Activated T-helper 17 cell treated with anti-CD3 and anti-CD28 coated beads, Interleukin-2, amount 50 U/mL, for 72 hours (primary cell): ENCODE measurements around the gene MLEC. TPM values are rescaled to one million over a fixed set of nuclear protein-coding genes. Genes with fewer than 3 reads are reported as not detected.

Source experiments
- ATAC-seq: fragments of 150-1000 bp; cut with Tn5 transposase; replicated peaks from 2 replicates; pipeline ENCODE4 v1.10.0; 2021; ENCODE audit warnings: mild to moderate bottlenecking, moderate library complexity
- H3K27ac Mint-ChIP-seq: one replicate; pipeline ENCODE4 v1.8.0; 2022; ENCODE audit warnings: mixed read lengths
- H3K27me3 Mint-ChIP-seq: one replicate; pipeline ENCODE4 v1.8.0; 2022; ENCODE audit warnings: mixed read lengths
- H3K36me3 Mint-ChIP-seq: one replicate; pipeline ENCODE4 v1.8.0; 2022; ENCODE audit warnings: low read depth, mild to moderate bottlenecking, mixed read lengths
- H3K4me1 Mint-ChIP-seq: one replicate; pipeline ENCODE4 v1.8.0; 2022; ENCODE audit warnings: mixed read lengths
- H3K4me3 Mint-ChIP-seq: one replicate; pipeline ENCODE4 v1.8.0; 2022; ENCODE audit warnings: mild to moderate bottlenecking, mixed read lengths
- H3K9me3 Mint-ChIP-seq: one replicate; pipeline ENCODE4 v1.8.0; 2022; ENCODE audit warnings: mixed read lengths
- total RNA-seq, 2 donors: library from RNA; stranded (reverse); gene quantifications; one replicate each; pipeline ENCODE4 v1.2.3, GENCODE V29; 2022

The MLEC gene
- total RNA-seq, 2 donors from 2014 or later, result 58.6 to 90.5 TPM

- Mint-ChIP-seq H3K27ac (peak overlapping the region; percentile 36), H3K4me3 (peak overlapping the region; percentile 15), H3K27me3 (no peaks in the 10 kb centered on the region), H3K4me1 (peaks cover 17% of the 10 kb centered on the region), H3K9me3 (no peaks in the 10 kb centered on the region), H3K36me3 (peaks cover 62% of the 10 kb centered on the region)
- ATAC-seq, result peak; percentile 77
Observed at GRCh38 chr12:120713861-120714482, 27.0 kb downstream of the MLEC start.

GRCh38 chr12:120718055-120718454 is 31.1 kb downstream of the MLEC start:
- Mint-ChIP-seq H3K4me1 (peaks cover 11% of the 10 kb centered on the region), H3K36me3 (peaks cover 92% of the 10 kb centered on the region), H3K27me3 (no peaks in the 10 kb centered on the region), H3K9me3 (no peaks in the 10 kb centered on the region), H3K27ac (peak overlapping the region; percentile 16), H3K4me3 (no peak overlapping the region)
- ATAC-seq, result no peak

GRCh38 chr12:120719072-120719471 is 32.1 kb downstream of the MLEC start:
- no peak overlapping the region for H3K4me3 Mint-ChIP-seq
- H3K9me3 Mint-ChIP-seq, result no peaks in the 10 kb centered on the region
- no peak overlapping the region for H3K27ac Mint-ChIP-seq
- H3K27me3 Mint-ChIP-seq, result no peaks in the 10 kb centered on the region
- ATAC-seq, result no peak
- H3K4me1 Mint-ChIP-seq, result peaks cover 6% of the 10 kb centered on the region
- H3K36me3 Mint-ChIP-seq, result peaks cover 96% of the 10 kb centered on the region

GRCh38 chr12:120719496-120720233 is 32.7 kb downstream of the MLEC start:
- H3K36me3 Mint-ChIP-seq, result peaks cover 94% of the 10 kb centered on the region
- H3K4me1 Mint-ChIP-seq, result peaks cover 6% of the 10 kb centered on the region
- no peak overlapping the region for H3K27ac Mint-ChIP-seq
- no peaks in the 10 kb centered on the region for H3K27me3 Mint-ChIP-seq
- no peak overlapping the region for H3K4me3 Mint-ChIP-seq
- no peak for ATAC-seq
- H3K9me3 Mint-ChIP-seq, result no peaks in the 10 kb centered on the region

DNA sequence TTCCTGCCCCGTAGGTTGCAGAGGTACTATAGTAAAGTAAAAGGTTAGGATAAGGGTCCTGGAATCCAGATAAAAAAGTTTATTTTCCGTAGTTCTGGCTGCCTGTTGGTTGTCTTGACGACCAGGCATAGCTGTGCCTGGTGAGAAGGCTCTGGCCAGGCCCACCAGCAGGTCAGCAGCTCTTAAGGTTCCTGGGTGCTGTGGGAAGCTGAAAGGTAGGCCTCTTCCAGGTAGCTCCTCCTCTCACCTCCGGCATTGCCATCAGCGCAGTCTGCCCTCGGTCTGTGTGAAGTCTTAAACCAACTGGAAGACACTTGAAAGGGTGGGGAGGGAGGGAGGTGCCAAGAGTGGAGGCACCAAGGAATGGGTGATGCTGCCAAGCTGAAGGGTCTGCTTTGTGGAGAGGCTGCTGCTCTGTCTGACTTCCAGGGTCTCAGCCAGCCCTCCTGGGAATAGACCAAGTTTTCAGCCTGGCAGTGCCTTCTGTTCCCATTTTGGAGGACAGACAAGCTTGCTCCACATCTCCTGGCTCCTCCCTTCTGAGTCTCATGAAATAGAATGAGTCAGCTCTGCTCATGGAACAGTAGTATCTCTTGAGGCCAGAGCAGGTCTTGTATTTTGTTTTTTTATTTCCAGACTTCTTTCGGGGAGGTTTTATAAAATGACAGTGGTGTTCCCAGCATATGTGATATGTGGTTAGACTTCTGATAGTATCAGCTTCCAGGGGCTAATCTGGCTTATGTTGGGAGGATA is 33.5 kb downstream of the MLEC start:
- Mint-ChIP-seq H3K27ac (peak overlapping the region; percentile 38), H3K4me3 (no peak overlapping the region), H3K4me1 (peaks cover 6% of the 10 kb centered on the region), H3K27me3 (no peaks in the 10 kb centered on the region), H3K9me3 (no peaks in the 10 kb centered on the region), H3K36me3 (peaks cover 87% of the 10 kb centered on the region)
- no peak for ATAC-seq

DNA sequence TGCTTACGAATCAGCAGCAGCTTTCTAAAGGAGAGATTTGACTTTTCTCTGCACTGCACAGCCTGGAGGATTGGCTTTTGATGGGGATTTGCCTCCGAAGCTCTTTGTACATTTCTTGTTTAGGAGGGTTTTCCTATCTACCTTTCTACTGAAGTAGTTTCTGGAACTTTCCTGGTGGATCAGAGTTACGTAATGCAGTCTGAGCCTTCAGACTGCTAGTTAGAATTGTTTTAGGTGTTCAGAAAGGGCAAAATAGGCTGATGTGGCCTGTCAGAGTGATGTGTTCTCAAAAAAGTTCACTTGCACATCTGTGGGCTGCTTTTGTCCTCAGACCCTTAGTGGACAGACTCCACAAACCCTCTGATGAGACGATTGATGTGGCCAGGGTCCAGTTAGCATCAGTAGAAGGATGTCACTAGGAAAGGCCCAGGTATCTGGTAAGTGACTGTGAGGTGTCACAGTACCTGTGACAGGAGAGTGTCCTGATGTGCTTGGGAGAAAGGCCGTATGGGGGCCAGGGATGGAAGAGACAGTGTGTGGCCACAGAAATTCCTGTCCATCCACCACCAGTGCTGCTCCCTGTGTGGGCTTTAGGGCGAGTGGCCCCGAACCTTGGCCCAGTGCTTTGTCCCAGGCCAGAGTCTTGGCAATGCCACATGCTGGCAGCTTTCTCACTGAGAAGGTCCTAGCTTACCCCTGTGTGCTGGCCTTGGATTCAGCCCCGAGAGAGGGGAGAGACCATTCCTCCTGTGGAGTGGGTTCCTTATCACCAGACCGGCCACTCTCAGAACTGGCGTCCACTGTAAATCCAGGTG is 34.2 kb downstream of the MLEC start:
- no peak for ATAC-seq
- Mint-ChIP-seq H3K27me3 (no peaks in the 10 kb centered on the region), H3K36me3 (peaks cover 79% of the 10 kb centered on the region), H3K4me3 (no peak overlapping the region), H3K27ac (peak overlapping the region; percentile 38), H3K4me1 (peaks cover 7% of the 10 kb centered on the region), H3K9me3 (no peaks in the 10 kb centered on the region)

- peaks cover 72% of the 10 kb centered on the region for H3K36me3 Mint-ChIP-seq
- no peak for ATAC-seq
- H3K27ac Mint-ChIP-seq, result no peak overlapping the region
- H3K4me3 Mint-ChIP-seq, result no peak overlapping the region
- H3K9me3 Mint-ChIP-seq, result no peaks in the 10 kb centered on the region
- H3K27me3 Mint-ChIP-seq, result no peaks in the 10 kb centered on the region
- H3K4me1 Mint-ChIP-seq, result peaks cover 11% of the 10 kb centered on the region
Observed at GRCh38 chr12:120721866-120722265, 34.9 kb downstream of the MLEC start.

DNA sequence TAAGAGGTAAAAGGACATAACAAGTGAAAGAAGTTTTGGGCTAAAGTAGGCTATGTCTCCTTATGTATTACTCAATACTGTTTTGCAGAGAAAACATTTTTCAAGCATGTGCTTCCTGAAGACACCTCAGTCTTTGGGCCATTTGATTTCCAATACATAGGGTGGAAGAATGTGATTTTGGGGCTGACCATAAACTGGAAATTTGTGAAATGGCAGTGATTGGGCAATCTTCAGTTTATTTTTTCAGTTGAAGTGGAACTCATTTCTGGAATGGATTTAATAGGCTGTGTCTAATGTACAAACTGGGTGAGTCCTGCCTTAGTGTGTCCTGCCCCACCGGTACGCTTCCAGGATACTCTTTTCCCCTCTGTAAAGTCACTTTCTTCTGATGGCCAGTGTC is 35.8 kb downstream of the MLEC start:
- no peak overlapping the region for H3K4me3 Mint-ChIP-seq
- no peak overlapping the region for H3K27ac Mint-ChIP-seq
- no peaks in the 10 kb centered on the region for H3K27me3 Mint-ChIP-seq
- H3K4me1 Mint-ChIP-seq, result peaks cover 11% of the 10 kb centered on the region
- no peak for ATAC-seq
- H3K36me3 Mint-ChIP-seq, result peaks cover 67% of the 10 kb centered on the region
- no peaks in the 10 kb centered on the region for H3K9me3 Mint-ChIP-seq

DNA sequence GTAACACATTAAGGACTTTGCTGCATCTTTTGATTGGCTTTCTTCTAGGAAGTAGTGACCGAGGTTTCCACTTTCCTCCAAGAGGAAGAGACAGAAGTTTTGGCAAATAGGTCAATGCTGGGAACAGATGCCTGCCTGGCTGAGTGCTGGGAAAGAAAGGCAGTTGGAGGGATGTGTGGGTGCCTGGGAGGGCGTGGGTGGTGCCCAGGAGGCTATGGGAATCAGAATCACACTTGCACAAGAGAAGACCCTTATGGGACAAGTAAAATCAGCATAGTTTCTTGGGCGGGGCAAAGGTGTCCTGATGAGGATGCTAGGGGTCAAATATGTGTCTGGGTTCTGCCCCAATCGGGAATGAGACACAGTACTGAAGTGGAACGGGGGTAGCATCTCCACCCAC is 37.8 kb downstream of the MLEC start:
- Mint-ChIP-seq H3K27ac (no peak overlapping the region), H3K27me3 (no peaks in the 10 kb centered on the region), H3K9me3 (no peaks in the 10 kb centered on the region), H3K4me1 (peaks cover 5% of the 10 kb centered on the region), H3K36me3 (peaks cover 67% of the 10 kb centered on the region), H3K4me3 (peak overlapping the region; percentile 92)
- ATAC-seq, result no peak

DNA sequence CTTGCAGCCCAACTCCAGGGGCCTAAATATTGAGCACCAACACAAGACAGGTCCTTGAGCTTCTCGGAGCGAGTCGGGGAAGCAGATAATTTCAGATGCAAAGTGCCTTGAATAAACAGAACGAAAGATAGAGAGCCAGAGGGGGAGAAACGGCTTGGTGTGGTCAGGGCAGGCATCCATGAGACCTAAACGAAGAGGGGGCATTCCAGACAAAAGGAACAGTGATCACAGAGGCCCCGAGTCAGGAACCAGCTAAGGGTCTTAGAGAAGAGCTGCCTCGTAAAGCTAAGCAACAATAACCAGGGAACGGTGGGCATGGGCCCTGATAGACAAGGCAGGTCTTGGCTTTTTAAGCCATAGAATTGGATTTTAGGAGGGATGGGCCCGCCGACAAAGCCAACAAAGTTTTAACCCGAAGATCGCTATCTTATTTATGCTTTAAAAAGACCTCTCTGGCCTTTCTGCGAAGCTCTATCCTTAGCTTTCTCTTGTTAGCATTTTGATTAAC is 38.3 kb downstream of the MLEC start:
- peak overlapping the region; percentile 92 for H3K4me3 Mint-ChIP-seq
- H3K27me3 Mint-ChIP-seq, result no peaks in the 10 kb centered on the region
- H3K27ac Mint-ChIP-seq, result no peak overlapping the region
- no peaks in the 10 kb centered on the region for H3K9me3 Mint-ChIP-seq
- peak; percentile 1 for ATAC-seq
- H3K4me1 Mint-ChIP-seq, result peaks cover 5% of the 10 kb centered on the region
- peaks cover 67% of the 10 kb centered on the region for H3K36me3 Mint-ChIP-seq

DNA sequence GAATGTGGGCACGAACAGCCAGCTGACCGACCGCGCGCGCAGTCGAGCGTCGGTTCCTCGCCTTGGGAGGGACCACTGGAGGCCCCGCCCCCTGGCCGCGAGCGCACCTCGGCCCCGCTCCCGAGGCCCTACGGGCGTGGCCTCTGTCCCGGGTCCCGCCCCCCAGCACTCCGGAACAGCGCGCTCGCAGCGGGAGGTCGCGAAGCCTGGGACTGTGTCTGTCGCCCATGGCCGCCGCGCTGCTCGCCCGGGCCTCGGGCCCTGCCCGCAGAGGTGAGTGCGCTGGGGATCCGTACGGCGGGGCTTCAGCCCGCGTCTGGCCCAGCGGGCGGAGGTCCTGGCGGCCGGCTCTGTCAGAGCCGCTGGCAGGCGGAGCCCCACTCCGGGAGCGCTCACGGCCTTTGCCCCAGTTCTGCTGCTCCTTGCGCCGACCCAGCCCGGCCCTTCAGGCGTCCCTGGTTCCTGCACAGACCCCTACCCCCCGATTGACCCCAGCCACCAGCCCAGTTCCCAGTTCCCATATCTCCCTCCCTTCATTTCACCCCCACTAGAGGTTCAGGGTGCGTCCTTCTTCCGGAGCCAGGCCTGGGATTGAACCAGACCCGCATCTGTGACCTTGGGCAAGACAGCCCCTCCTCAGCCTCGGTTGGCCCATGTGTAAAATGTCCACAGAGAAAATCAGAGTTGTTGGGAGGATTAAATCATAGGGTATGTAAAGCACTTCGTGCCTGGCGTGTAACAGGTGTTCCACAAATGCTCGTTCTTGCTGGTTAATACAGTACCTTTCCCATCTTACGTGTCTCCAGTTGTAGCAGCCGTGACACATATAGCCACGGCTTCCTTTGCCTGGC is 38.9 kb downstream of the MLEC start, which contains the start of gene ACADS:
TSS of gene ACADS (plus strand) at position 168 of the 851 bp plus-strand sequence. CDS start at position 228, 60 bp downstream.
- H3K27ac Mint-ChIP-seq, result peak within 1 kb of the TSS; percentile 88
- no peaks in the 10 kb centered on the region for H3K9me3 Mint-ChIP-seq
- H3K4me3 Mint-ChIP-seq, result peak within 1 kb of the TSS; percentile 92
- H3K36me3 Mint-ChIP-seq, result peaks cover 66% of the 10 kb centered on the region
- H3K27me3 Mint-ChIP-seq, result no peaks in the 10 kb centered on the region
- peaks cover 5% of the 10 kb centered on the region for H3K4me1 Mint-ChIP-seq
- ATAC-seq, result peak; percentile 100

DNA sequence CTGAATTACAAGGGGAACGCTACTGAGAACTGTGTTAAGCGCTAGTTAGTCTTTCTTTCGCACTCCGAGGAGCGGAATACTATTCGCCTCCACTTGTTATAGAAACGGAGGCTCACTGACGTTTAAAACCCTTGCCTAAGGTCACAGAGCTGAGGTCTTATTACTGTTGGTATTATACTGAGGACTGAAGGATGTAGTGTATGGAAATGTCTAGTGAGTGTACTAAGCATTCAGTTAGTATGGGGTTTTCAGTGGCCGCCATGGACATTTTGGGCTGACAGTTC is 39.5 kb downstream of the MLEC start:
- peaks cover 62% of the 10 kb centered on the region for H3K36me3 Mint-ChIP-seq
- H3K4me1 Mint-ChIP-seq, result peaks cover 5% of the 10 kb centered on the region
- no peak for ATAC-seq
- no peaks in the 10 kb centered on the region for H3K9me3 Mint-ChIP-seq
- peak overlapping the region; percentile 92 for H3K4me3 Mint-ChIP-seq
- H3K27ac Mint-ChIP-seq, result peak overlapping the region; percentile 88
- no peaks in the 10 kb centered on the region for H3K27me3 Mint-ChIP-seq

GRCh38 chr12:120726961-120727360 is 40.0 kb downstream of the MLEC start:
- H3K27ac Mint-ChIP-seq, result no peak overlapping the region
- peaks cover 60% of the 10 kb centered on the region for H3K36me3 Mint-ChIP-seq
- H3K27me3 Mint-ChIP-seq, result no peaks in the 10 kb centered on the region
- no peaks in the 10 kb centered on the region for H3K9me3 Mint-ChIP-seq
- H3K4me1 Mint-ChIP-seq, result peaks cover 5% of the 10 kb centered on the region
- ATAC-seq, result no peak
- peak overlapping the region; percentile 92 for H3K4me3 Mint-ChIP-seq
